ENCODE data around the gene ME3.

GRCh38 chr11:86589204-86589603 lies 83.2 kb downstream of the ME3 start:
- TF ChIP-seq CTCF (IDR thresholded peaks at IDR 0.05; ENCODE audit: low read length) (no peak), EZH2 (optimal IDR thresholded peaks at IDR 0.05; ENCODE audit: low read depth, low read length) (no peak), EZH2phosphoT487 (IDR thresholded peaks at IDR 0.05; ENCODE audit: low read length) (no peak)

Measured in MM.1S (cell line).